HG03097 (cell line): ENCODE results near the gene CPLX4.
"Not testable (repeated sequence)": the region's sequence is repeated elsewhere in the genome, so short reads cannot be mapped to it uniquely, and the experiment has no call there.

ENCODE experiments used
- ATAC-seq: cut with Tn5 transposase; IDR thresholded peaks from one replicate; pipeline ENCODE4 v1.9.1; 2021; ENCODE audit not compliant: unreplicated experiment, low FRiP score

Gene CPLX4

DNA sequence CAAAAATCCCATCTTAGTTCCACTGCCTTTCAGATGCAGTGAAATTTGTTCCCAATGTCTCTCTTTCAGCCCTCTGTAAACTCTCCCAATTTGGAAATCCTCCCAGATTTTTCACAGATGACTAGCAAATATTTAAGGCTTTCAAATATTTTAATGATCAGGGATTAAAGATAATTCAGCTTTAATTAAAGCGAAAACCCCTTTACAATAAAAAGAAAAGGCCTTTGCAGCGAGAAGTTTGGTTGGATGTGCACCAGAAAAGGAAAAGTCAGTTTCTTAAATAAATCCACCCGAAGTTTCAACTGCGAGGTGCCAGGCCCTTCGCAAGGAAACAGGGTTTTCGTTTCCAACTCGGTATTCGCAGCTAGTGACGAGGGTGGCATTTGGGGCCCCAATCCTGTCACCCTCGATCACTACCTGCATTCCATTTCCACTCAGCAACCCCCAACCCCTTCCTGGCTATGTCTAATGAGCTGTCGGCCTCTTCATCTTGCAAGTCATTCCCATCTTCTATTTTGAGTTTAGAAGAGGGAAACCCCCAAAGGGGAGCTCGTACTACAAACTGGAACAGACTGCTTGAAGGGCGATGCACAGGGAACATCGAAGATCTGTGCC lies 46.7 kb downstream of the CPLX4 start:
- ATAC-seq, result no peak

- no peak for ATAC-seq
Measured at GRCh38 chr18:59270689-59271257, 47.7 kb downstream of the CPLX4 start.

- ATAC-seq, result no peak
Measured at GRCh38 chr18:59269563-59270119, 48.8 kb downstream of the CPLX4 start.

DNA sequence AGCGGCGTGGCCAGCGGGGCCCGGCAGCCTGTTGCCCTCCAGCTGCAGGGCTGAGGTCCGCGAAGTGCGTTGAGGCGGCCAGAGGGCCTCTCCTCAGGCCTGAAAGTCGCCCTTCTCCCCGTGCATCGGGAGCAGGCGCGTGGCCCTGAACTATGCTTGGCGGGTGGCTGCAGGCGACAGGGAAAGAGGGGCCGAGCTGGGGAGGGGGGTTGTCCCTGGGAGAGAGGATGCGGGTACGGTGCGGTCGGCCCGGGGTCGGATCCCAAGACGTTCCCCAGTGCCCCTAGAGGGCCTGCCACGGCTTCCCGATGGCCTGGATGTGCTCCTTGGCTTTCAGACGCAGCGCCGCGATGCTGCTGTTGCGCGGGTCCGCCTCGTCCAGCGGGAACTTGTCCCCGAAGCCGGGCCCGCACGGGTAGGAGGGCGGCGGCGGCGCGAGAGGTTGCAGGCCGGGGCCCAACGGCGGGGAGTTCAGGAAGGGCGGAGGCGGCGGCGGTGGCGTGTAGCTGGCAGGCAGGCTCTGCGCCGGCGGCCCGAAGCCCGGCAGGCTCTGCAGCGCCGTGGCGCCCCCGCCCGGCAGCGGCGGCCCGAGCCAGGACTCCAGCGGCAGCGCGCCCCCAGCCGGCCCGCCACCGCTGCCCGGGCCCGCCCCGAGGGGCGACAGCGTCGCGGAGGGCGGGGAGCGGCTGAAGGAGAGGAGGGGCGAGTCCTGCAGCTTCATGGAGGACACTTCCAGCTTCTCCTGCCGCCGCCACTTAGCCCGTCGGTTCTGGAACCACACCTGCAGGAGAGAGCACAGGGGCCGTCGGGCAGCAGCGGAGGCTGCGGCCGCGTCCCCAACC lies 49.5 kb downstream of the CPLX4 start:
- ATAC-seq, result no peak

- ATAC-seq, result no peak
Measured at GRCh38 chr18:59268127-59268720, 50.2 kb downstream of the CPLX4 start.

DNA sequence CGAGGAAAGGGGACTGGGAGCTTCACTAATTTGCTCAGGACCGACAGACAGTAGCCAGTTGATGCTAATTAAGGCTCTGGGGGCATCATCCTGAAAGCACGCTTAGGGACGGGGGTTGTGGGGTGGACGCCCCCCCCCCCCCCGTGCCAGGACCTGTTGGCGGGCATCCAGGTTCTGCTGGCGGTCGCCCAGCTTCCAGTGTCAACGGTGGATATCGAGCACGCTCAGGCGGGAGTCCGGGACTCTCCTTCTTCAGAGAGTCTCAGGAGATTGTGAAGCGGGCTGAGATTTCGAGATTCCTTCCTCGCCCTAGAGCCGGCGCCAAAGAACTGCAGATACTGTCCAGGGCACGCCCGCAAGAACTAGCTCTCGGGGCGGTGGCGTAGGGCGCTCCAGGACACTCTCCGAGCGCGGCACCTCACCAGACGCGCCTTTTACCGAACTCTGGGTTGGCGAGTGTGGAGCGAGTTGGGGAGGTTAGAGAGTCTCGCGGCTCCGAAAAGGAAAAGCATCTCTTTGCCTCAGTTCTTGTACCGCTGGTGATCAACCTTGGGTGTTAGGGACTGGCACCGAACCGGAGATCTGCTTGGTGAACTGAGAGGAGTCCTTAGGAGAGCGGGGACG lies 50.8 kb downstream of the CPLX4 start:
- no peak for ATAC-seq

- ATAC-seq, result no peak
Measured at GRCh38 chr18:59266886-59267502, 51.5 kb downstream of the CPLX4 start.

DNA sequence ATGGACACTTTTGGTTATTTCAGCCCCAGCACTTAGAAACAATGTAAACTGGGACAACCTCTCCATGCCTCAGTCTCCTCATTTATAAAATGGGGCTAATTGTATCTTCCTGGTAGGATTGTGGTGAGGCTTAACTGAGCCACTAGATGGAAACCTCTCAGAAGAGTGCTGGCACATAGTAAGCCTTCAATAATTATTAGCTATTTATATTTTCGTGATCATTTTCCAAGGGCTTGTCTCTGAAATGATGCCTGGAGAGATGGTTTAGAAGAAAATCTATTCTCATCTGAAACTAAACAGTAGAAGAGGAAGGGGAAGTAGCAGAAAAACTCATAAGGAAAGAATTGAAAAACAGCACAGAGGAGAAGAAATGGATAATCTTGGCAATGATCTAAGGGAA lies 52.0 kb downstream of the CPLX4 start:
- ATAC-seq, result no peak

DNA sequence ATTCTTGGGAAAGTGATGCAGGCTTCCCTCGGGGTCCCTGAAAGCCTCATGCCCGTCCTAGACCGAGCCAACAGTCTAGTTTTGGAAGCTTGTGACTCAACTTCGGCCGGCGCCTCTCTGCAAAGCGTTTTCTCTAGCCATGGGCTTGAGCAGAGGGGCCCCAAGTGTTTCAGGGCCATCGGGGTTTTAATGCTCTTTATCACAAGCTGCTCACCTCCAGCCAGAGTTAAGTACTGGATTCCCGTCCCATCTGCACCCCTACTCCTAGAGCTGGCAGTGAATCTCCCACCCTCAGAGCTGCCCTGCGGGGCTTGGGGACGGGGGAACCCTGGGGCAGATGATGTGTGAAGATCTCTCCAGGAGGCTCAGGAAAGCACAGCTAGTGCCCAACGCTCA lies 52.5 kb downstream of the CPLX4 start:
- no peak for ATAC-seq

- no peak for ATAC-seq
Measured at GRCh38 chr18:59265246-59265973, 53.0 kb downstream of the CPLX4 start.

- ATAC-seq, result no peak
Measured at GRCh38 chr18:59264651-59265245, 53.7 kb downstream of the CPLX4 start.

- no peak for ATAC-seq
Measured at GRCh38 chr18:59264121-59264571, 54.3 kb downstream of the CPLX4 start.

GRCh38 chr18:59263661-59264060 lies 54.8 kb downstream of the CPLX4 start:
- no peak for ATAC-seq

DNA sequence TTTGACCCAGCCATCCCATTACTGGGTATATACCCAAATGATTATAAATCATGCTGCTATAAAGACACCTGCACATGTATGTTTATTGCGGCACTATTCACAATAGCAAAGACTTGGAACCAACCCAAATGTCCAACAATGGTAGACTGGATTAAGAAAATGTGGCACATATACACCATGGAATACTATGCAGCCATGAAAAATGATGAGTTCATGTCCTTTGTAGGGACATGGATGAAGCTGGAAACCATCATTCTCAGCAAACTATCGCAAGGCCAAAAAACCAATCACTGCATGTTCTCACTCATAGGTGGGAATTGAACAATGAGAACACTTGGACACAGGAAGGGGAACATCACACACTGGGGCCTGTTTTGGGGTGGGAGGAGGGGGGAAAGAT lies 56.2 kb downstream of the CPLX4 start:
- ATAC-seq, result not testable (repeated sequence)

- not testable (repeated sequence) for ATAC-seq
Measured at GRCh38 chr18:59261842-59262241, 56.6 kb downstream of the CPLX4 start.

GRCh38 chr18:59255491-59255890 lies 63.0 kb downstream of the CPLX4 start:
- not testable (repeated sequence) for ATAC-seq

DNA sequence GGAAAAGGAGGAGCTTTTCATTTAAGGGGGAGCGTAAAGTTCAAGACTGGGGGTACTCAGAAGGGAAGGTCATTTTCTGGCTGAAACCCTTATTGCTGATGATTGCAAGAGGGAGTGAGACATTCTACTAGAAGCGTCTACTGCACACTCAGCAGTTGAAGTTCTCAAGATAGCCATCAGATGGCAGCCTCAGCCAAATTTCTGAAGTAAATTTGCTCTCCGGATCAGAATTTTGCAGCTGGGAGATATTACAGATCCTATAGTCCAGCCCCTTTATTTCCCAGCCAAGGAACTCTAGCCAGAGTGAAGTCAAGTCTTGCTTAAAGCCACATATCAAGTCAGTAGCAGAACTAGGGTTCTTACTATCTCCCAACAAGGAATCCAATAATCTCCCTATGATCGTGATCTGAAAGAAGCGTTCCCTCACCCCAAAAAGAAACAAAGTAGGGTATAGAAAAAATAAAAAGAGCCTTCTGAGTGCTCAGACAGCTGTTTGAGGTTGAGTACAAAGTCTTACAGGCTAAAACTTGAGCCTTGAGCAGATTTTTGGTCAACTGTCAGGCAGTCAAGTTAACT lies 69.2 kb downstream of the CPLX4 start:
- ATAC-seq, result no peak

DNA sequence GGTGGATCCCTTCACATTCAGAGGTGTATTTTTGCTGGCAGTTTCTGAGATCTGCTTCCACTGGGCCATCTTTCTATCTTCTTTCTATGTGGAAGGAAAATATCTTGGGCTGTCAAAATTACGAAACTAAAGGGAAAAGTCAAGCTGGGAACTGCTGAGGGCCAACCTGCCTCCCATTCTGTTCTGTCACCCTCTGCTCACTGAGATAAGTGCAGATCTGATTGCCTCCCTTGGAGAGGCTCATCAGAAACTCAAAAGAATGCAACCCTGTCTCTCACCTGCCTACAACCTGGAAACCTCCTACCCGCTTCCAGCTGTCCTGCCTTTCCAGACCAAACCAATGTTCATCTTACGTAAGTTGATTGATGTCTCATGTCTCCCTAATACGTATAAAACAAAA lies 71.7 kb downstream of the CPLX4 start:
- no peak for ATAC-seq
